GM21619 (cell line): ENCODE results near the gene TRIM65.

ENCODE experiments used
- ATAC-seq: cut with Tn5 transposase; IDR thresholded peaks from one replicate; pipeline ENCODE4 v1.9.1; 2021; ENCODE audit not compliant: unreplicated experiment

Gene TRIM65

DNA sequence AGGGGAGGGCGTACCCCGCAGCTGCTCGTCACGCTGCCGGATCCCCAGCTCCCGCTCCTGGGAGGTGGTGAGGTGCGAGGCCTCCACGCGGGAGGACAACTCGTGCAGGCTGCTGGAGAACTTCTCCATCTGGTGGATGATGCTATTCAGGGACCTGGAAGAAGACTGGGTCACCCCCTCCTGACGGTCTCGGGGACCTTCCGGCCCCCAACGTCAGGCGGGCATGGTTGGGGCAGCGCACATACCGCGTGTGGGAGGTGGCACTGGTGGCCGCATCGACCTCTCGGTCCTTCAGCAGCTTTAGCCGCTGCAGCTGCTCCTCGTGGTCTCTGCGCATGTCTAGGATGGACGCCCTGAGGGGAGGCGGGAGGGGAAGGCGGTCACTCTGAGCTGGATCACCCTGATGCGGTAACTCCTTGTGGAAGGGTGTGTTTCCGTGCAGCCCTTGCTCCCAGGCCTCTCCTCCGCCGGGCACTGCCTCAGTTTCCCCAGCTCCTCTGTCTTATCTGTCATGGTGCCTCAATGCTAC is 21.2 kb upstream of the TRIM65 start:
- ATAC-seq, result no peak

DNA sequence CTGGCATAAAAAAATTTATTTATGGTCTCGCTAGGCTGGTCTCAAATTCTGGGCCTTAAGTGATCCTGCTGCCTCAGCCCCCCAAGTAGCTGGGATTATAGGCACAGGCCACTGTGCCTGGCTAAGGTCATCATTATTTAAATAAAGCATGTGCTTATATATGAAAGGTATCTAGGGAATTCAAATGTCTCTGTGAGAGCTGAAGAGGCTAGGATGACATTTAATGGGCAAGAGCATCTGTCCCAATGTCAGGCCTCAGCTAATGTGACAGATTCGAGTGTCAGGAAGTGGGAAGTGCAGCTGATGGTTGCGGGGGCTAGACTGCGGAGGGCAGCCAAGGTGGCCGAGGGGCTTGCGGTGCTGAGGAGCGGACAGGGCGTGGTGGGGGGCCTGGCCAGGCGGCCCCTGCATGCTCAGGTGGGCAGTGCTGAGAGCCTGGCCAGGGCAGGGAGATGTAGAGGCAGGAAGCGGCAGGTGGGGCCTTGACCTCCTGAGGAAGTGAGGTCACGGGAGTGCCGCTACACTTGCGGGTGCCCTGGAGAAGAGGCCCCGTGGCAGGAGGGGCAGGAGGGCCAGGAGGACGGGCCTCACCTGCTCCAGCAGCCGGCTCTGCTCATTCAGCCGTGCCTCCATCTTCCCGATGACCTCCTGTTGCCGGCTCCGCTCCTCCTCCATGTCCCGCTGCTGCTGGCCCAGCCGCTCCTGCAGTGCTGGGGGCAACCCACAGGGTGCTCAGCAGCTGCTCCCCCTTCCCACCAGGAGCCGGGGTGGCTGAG is 20.6 kb upstream of the TRIM65 start:
- no peak for ATAC-seq

DNA sequence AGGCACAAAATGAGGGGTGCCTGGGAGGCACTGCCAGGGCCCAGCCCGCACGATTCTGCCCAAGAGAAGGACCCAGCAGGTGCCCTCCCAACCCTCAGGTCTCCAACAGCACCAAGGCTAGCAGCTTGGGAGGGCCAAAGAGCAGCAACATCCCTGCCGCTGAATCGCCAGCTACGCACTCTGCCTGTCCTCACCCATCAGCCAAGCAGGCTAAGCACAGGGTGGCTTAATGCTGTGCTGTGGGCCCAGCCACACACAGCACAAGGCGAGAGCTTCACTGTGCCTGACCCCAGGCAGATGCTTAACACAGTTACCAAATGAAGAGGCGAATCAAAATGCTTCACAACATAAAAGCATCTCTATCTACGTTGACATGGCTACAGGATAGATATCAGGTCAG is 18.5 kb upstream of the TRIM65 start:
- no peak for ATAC-seq

DNA sequence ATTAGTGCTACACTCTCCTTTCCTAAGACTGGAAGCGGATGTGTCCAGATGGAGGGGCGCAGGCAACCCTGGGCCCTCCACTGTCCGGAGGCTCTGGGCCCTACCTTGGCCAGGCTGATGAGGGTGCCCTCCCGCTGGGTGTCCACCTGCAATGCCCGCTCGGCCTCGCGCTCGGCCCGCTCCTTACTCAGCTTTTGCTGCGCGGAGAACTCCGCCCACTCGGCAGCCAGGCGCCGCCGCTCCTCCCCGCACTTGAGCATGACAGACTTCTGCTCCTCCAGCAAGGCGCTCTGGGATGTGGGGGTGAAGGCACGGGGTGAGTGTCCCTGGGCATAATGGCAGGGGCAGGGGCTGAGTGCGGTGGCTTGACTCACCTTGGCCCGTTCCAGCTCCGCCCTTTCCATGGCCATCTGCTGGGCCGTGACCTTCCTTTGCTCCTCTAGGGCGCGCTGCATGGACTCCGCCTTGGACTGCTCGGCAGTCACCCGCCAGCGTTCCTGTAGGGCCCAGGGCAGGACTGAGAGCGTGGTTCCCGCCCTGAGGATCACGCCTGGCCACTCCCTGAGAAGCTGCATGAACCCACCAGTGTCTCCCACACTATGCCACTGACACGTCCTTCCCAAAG is 18.0 kb upstream of the TRIM65 start:
- ATAC-seq, result no peak

DNA sequence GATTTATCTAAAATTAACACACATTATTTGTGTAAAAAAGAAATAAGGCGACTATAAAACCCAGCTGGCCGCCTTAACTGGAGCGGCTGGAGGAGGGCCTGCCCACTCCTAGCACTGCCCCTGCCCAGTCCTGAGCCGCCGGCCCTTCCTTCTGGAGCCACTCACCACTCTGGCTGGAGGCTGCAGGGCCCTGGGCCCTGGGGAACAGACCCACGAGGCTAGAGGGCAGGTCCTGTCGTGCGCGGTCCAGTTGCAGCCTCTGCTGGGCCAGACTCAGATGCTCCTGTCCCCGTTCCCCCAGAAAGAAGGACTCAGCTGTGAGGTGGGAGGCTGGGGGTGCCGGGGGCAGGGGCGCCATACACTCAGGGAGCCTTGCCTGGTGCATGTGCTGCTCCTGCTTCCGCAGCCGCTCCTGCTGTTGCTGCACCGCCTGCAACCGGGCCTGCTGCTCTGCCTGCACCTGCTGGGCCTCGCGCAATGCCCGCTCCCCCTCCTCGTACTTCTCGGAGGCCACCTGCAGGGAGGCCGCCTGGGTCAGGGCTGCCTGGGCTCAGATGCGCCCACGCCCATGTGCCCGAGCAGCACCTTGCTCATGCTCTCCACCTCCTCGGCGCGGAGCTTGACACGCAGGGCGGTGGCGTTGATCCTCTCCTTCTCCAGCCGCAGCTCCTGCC is 16.9 kb upstream of the TRIM65 start:
- no peak for ATAC-seq

DNA sequence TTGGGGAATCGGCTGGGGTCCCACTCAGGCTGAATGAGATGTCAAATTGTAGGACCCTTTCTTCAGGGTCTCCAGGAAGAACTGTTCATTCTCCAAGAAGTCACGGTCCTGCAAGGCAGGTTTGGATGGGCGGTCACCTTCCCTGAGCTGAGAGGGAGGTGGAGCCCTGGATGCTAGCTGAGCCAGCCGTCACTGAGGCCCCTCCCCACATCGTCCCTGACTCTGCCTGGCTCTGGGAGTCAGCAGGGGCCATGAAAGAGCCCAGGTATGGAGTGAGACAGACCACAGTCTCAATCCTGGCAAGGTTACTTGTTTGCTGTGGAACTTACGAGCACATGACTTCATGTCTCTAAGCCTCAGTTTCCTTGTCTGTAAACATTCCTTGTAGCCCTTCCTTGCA is 13.9 kb upstream of the TRIM65 start:
- no peak for ATAC-seq

DNA sequence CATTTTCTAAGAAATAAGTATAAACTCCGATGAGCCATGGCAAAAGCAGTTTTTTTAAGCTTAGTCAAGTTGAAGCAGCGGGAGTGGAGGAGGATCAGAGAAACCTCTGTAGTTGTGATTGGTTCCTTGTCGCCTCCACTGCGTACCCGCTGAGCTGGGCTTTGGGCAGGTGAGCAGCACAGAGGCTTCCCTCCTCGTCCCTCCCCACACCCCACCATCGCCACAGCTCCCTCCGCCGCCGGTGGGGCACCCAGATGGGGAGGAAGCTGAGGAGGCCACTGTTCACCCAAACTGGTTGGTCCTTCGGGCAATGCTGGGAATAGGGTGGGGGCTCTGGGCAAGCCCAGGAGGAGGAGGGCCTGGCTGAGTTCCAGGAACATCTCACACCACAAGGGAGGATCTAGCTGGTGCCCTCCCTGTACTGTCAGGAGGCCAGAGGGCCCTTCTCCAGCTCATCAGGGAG is 13.1 kb upstream of the TRIM65 start:
- ATAC-seq, result no peak

GRCh38 chr17:75909051-75909811 is 12.5 kb upstream of the TRIM65 start:
- no peak for ATAC-seq

DNA sequence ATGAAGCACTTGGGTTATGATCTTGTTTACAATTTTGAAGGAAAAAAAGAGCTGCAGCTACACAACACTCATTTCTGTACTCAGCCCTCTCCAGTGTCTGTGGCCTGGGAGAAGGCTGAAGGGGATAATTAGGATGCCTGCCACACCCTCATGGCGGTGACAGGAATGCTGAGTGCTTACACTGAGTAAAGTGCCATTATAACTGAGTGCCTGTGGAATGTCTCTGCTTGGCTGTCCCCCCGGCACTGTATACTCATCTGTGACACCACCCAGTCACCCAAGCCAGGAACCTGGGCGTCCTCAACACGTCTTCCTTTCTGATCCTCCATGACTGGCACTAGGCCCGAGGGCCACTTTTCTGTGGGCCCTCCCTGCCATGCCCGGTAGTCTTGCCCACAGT is 11.4 kb upstream of the TRIM65 start:
- no peak for ATAC-seq

DNA sequence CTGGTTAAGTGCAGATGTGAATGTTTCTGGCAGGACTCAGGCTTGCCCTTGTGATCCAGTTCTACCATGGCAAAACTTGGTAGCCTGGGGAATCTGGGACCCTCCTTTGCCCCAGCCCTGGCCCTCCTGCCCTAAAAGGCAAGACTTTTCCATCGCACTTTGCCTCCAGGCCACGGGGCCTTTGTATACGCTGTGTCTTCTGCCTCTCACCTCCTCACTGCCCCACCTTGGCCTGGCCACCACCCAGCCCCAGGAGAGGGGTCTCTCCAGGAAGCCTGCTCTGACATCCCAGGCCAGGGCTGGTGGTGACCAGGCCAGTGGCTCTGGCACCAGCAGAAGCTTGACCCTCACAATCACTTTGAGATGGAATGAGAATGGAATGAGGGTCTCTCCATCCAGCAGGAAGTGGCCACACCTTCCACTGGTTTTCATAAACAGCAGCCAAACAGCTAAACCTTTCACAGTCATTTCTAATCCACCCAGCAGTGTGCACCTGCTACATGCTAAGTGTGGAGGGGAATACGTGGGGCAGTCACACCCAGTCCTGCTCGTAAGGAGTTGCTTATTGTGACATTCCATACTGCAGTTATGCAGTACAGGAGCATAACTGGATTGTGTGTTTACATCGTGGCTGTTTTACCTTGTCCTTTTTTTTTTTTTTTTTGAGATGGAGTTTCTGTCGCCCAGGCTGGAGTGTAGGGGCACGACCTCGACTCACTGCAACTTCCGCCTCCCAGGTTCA is 9.6 kb upstream of the TRIM65 start:
- ATAC-seq, result no peak

DNA sequence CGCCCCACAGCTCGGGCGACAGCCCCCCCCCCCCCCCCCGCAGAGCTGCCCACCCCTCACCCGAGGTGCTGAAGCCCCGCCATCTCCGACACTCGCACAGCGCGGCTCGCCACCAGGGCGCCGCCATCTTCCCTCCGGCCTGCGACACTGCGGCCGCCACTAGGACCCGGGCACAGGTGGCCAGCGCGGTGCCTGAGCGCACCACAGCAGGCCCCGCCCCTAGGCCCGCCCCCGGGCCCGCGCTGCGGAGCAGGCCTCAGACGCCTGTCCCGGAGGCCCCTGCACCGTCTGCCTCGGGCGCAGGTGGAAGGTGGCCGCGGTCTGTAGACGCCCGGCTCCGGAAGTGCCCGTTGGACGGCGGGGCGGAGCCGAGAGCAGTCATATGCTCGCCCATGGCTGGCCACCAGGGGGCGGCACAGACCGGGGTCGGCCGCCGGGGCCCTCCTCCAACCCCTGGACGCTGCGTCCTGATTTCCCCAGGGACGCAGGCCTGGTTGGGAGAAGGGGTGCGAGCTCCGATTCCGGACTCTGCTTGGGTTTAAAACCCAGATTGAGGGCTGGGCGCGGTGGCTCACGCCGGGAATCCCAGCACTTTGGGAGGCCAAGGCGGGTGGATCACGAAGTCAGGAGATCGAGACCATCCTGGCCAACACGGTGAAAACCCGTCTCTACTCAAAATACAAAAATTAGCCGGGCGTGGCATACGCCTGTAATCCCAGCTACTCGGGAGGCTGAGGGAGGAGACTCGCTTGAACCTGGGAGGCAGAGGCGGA is 8.2 kb upstream of the TRIM65 start, which contains the start of gene MRPL38:
MRPL38 (minus strand) TSS at position 136 of the 773 bp plus-strand sequence; CDS start at position 127, 9 bp downstream.
- peak; percentile 89 for ATAC-seq

DNA sequence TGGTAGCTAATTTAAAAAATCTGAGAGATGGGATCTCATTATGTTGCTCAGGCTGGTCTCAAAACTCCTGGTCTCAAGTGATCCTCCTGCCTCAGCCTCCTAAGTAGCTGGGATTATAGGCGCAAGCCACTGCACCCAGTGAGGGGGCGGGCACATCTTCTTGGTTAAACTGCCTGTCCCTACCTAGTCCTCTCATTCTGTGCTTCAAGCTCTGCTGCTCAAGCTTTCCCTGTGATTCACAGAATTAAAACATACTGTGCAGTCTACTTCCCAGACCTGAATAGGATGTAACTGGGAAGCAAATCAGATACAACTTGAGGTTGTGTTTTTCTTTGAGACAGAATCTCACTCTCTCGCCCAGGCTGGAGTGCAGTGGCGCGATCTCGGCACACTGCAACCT is 5.7 kb upstream of the TRIM65 start:
- ATAC-seq, result no peak

- ATAC-seq, result no peak
Measured at GRCh38 chr17:75901727-75902126, 5.0 kb upstream of the TRIM65 start.

DNA sequence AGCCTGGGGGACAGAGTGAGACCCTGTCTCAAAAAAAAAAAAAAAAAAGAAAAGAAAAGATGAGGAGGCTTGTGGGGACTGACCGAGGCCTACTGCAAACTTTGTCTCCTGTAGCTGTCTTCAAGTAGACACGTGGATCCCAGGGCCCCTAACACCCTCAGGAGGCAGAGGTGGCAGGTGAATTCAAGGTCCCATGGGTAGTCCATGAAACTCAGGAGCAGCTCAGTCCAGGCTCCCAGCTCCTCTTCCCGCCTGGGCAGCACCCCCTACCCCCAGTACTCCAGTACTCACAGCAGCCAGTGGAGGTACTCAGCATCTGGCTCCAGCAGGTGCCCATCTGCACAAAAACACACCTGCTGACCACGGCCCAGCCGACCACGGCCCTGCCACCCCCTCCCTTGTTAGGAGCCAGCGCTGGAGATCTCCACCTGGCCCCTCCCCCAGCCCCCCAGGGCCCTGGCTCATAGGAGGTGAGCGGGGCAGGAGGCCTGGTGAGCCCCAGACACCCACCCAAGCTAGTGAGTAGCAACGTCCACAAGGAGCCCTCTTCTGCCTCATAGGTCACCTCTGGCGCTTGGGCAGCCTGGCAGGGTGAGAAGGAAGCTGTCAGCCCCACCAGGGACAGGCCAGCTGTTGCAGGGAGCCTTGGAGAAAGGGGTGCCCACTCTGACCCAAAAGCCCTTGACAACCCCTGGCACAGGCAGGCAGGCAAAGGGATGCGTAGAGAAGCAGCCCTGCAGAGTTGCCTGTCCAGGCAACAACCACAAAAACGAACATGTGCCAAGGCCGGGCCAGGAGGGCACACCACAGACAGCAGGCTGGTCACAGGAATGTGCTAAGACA is 4.2 kb upstream of the TRIM65 start:
- ATAC-seq, result no peak

- ATAC-seq, result no peak
Measured at GRCh38 chr17:75899767-75900468, 3.2 kb upstream of the TRIM65 start.

GRCh38 chr17:75899353-75899752 is 2.6 kb upstream of the TRIM65 start:
- no peak for ATAC-seq

DNA sequence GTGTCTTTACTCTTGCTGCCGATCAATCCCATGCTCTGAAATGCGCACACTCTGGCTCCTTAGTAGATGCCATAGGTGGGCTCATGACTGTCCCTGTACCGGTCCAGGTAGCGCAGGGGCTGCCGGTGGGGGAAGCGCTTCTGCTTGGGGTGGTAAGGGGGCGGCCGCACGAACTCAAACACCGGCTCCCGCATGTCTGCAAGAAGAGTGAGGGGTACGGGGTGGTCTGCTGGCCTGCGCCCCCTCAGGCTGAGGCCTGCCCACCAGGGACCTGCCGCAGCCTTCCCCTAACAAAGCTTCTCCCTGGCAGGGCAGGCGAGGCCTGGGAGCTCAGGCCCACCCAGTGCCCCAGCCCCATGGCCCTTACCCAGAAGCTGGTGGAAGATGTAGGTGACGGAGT is 2.0 kb upstream of the TRIM65 start:
- no peak for ATAC-seq

DNA sequence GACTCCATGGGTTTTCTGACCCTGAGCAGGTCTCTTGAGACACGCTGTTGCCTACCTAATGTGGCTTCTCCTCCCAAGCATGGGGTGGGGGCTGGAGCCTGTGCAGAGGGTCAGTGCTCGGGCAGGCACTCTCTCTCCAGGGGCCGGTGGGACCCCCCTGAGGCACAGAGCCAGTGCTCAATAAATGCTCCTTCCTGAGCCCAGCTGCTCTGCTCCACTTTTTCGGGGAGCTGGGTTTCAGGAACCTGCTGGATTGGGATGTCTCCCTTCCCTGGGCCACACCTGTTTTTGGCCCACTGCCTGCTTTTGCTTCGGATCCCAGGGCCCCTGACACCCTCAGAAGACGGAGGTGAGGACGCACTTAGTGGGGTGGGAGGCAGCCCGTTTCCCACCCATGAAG is 1.3 kb upstream of the TRIM65 start:
- ATAC-seq, result no peak
